ENCODE data around the gene LGR6. TPM values are rescaled to one million over a fixed set of nuclear protein-coding genes. Genes with fewer than 3 reads are reported as not detected.
"Not testable (repeated sequence)": the region's sequence is repeated elsewhere in the genome, so short reads cannot be mapped to it uniquely, and the experiment has no call there.

The LGR6 gene
- total RNA-seq, 1 experiment from 2014 or later, result 0.56 TPM

DNA sequence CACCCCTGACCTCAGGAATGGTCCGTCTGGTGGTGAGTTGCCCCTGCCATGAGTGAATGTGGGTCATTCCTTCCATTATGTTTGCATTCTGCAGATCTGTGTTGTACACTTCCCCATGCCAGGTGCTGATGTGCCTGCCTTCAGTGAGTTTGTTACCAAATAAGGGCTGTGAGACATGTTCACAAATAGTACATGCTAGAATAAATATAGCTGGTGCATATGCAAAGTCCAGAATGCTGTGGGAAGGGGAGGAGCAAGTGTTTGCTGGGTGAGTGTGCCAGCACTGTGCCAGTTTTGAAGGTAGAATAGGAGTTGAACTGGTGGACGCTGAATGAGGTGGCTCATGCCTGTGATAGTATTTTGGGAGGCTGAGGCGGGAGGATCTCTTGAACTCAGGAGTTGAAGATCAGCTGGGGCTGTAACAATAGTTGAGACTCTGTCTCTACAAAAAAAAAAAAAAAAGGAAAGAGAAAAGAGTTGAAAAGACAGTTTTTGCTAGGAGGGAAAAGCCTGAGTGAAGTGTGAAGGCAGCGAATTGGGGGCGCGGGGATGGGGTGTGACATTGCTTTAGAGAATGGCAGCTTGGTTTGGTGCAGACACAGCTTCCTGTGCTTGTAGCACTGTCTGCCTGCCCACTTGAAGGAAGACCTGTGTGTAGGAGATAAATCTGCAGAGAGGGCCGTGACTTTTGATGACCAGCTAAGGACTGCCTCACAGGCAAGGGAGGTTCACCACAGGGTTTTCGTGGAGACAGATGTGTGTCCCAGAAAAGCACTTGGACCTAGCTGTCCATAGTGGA, 61.1 kb downstream of the LGR6 start:
- no TSS peak for BruUV-seq (replicated peaks)
- ChIA-PET POLR2A (interaction anchor here (0.5 to 0.7 kb wide), 2 partner anchors 16 to 30 kb away, joined by 3 to 4 read pairs; no protein-coding TSS in a partner anchor), CTCF (interaction anchor here (0.5 to 2.5 kb wide), 7 partner anchors 14 to 65 kb away, joined by 3 to 10 read pairs (median 4); no protein-coding TSS in a partner anchor)
- no peaks in the 10 kb centered on the region for H3K36me3 Mint-ChIP-seq (ENCODE audit: insufficient read depth, unreplicated experiment)
- DNase-seq (ENCODE audit: unreplicated experiment), result no peak
- H3K27me3 Mint-ChIP-seq (ENCODE audit: insufficient read depth, unreplicated experiment), result peaks cover 47% of the 10 kb centered on the region
- H3K4me3 Mint-ChIP-seq (ENCODE audit: unreplicated experiment), result no peak overlapping the region
- peaks cover 16% of the 10 kb centered on the region for H3K4me1 Mint-ChIP-seq (ENCODE audit: insufficient read depth, unreplicated experiment)
- TF ChIP-seq, protein P1, sequence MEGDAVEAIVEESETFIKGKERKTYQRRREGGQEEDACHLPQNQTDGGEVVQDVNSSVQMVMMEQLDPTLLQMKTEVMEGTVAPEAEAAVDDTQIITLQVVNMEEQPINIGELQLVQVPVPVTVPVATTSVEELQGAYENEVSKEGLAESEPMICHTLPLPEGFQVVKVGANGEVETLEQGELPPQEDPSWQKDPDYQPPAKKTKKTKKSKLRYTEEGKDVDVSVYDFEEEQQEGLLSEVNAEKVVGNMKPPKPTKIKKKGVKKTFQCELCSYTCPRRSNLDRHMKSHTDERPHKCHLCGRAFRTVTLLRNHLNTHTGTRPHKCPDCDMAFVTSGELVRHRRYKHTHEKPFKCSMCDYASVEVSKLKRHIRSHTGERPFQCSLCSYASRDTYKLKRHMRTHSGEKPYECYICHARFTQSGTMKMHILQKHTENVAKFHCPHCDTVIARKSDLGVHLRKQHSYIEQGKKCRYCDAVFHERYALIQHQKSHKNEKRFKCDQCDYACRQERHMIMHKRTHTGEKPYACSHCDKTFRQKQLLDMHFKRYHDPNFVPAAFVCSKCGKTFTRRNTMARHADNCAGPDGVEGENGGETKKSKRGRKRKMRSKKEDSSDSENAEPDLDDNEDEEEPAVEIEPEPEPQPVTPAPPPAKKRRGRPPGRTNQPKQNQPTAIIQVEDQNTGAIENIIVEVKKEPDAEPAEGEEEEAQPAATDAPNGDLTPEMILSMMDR (IDR thresholded peaks at IDR 0.05; ENCODE audit: unreplicated experiment), result no peak
- intact Hi-C loops (cut with micrococcal nuclease), result no loop called here
- H3K27ac Mint-ChIP-seq (ENCODE audit: low read depth, unreplicated experiment), result no peak overlapping the region
- H3K9me3 Mint-ChIP-seq (ENCODE audit: unreplicated experiment), result no peaks in the 10 kb centered on the region

DNA sequence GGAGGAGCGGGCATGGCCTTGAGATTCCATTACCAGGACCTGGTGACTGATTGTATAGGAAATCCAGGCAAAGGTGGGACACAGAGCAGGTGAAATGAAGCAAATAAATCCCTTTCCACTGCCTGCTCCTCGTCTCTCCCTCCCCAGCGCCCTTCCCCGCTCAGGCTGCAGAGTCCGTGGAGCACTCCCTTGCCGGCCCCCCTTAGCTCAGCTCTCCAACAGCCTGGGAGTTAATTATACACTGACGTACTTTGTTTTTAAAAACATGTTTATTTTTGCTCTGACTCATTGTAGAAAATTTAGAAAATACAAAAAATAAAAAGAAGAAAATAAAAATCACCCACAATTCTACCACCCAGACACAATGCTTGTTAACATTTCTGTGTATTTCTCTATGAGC, 61.7 kb downstream of the LGR6 start:
- BruUV-seq (replicated peaks), result no TSS peak
- Mint-ChIP-seq H3K27ac (ENCODE audit: low read depth, unreplicated experiment) (no peak overlapping the region), H3K4me3 (ENCODE audit: unreplicated experiment) (no peak overlapping the region), H3K36me3 (ENCODE audit: insufficient read depth, unreplicated experiment) (no peaks in the 10 kb centered on the region), H3K9me3 (ENCODE audit: unreplicated experiment) (no peaks in the 10 kb centered on the region), H3K27me3 (ENCODE audit: insufficient read depth, unreplicated experiment) (peaks cover 47% of the 10 kb centered on the region), H3K4me1 (ENCODE audit: insufficient read depth, unreplicated experiment) (peaks cover 9% of the 10 kb centered on the region)
- intact Hi-C loops (cut with micrococcal nuclease), result no loop called here
- DNase-seq (ENCODE audit: unreplicated experiment), result no peak
- TF ChIP-seq, protein P1 (IDR thresholded peaks at IDR 0.05; ENCODE audit: unreplicated experiment), result no peak
- CTCF ChIA-PET, result interaction anchor here (0.5 to 2.5 kb wide), 8 partner anchors 14 to 624 kb away, joined by 3 to 10 read pairs (median 5); partner anchors contain the start of gene LGR6
- POLR2A ChIA-PET, result no interaction called here

DNA sequence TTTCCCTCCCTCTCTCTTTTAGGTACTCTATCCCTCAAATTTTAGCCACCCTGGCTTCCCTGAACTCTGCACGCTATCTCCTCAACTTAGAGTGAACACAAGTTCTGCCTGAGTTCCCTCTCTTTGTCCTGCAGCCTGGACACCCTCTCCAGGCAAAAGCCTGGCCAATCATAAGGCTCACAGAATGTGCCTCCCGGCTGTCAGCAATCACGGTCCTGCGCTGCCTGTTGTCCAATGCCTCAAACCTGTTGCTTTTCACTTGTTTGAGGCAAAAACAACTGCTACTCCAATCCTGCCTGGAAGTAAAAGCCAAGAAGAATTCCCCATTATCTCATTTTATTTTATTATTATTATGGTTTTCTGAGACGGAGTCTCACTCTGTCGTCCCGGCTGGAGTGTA, 66.1 kb downstream of the LGR6 start:
- H3K4me3 Mint-ChIP-seq (ENCODE audit: unreplicated experiment), result no peak overlapping the region
- no peaks in the 10 kb centered on the region for H3K36me3 Mint-ChIP-seq (ENCODE audit: insufficient read depth, unreplicated experiment)
- H3K4me1 Mint-ChIP-seq (ENCODE audit: insufficient read depth, unreplicated experiment), result peaks cover 4% of the 10 kb centered on the region
- no peak for DNase-seq (ENCODE audit: unreplicated experiment)
- TF ChIP-seq, protein P1 (IDR thresholded peaks at IDR 0.05; ENCODE audit: unreplicated experiment), result no peak
- CTCF ChIA-PET, result no interaction called here
- H3K27ac Mint-ChIP-seq (ENCODE audit: low read depth, unreplicated experiment), result no peak overlapping the region
- H3K9me3 Mint-ChIP-seq (ENCODE audit: unreplicated experiment), result no peaks in the 10 kb centered on the region
- H3K27me3 Mint-ChIP-seq (ENCODE audit: insufficient read depth, unreplicated experiment), result peaks cover 59% of the 10 kb centered on the region
- POLR2A ChIA-PET, result no interaction called here
- intact Hi-C loops (cut with micrococcal nuclease), result no loop called here
- no TSS peak for BruUV-seq (replicated peaks)

DNA sequence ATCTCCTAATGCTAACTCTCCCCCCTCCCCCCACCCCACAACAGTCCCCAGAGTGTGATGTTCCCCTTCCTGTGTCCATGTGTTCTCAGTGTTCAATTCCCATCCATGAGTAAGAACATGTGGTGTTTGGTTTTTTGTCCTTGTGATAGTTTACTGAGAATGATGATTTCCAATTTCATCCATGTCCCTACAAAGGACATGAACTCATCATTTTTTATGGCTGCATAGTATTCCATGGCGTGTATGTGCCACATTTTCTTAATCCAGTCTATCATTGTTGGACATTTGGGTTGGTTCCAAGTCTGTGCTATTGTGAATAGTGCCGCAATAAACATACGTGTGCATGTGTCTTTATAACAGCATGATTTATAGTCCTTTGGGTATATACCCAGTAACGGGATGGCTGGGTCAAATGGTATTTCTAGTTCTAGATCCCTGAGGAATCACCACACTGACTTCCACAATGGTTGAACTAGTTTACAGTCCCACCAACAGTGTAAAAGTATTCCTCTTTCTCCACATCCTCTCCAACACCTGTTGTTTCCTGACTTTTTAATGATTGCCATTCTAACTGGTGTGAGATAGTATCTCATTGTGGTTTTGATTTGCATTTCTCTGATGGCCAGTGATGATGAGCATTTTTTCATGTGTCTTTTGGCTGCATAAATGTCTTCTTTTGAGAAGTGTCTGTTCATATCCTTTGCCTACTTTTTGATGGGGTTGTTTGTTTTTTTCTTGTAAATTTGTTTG, 67.8 kb downstream of the LGR6 start:
- peaks cover 75% of the 10 kb centered on the region for H3K27me3 Mint-ChIP-seq (ENCODE audit: insufficient read depth, unreplicated experiment)
- H3K4me1 Mint-ChIP-seq (ENCODE audit: insufficient read depth, unreplicated experiment); H3K27ac Mint-ChIP-seq (ENCODE audit: low read depth, unreplicated experiment); H3K4me3 Mint-ChIP-seq (ENCODE audit: unreplicated experiment); H3K9me3 Mint-ChIP-seq (ENCODE audit: unreplicated experiment); POLR2A ChIA-PET; BruUV-seq (replicated peaks); H3K36me3 Mint-ChIP-seq (ENCODE audit: insufficient read depth, unreplicated experiment); DNase-seq (ENCODE audit: unreplicated experiment); intact Hi-C loops (cut with micrococcal nuclease): not testable (repeated sequence)
- CTCF ChIA-PET, result interaction anchor here (1.3 to 4.6 kb wide), 2 partner anchors 13 to 69 kb away, joined by 3 to 20 read pairs; no protein-coding TSS in a partner anchor

Measured in MCF 10A (cell line).